Activated T-helper 17 cell treated with anti-CD3 and anti-CD28 coated beads, Interleukin-2, amount 50 U/mL, for 72 hours (primary cell): ENCODE results near the gene RNASE4. TPM values are rescaled to one million over a fixed set of nuclear protein-coding genes. Genes with fewer than 3 reads are reported as not detected.
A peak's percentile ranks its signal among the peaks of the same experiment; 100 is the strongest.
"Not testable (repeated sequence)": the region's sequence is repeated elsewhere in the genome, so short reads cannot be mapped to it uniquely, and the experiment has no call there.

Source experiments
- ATAC-seq: fragments of 150-1000 bp; cut with Tn5 transposase; replicated peaks from 2 replicates; pipeline ENCODE4 v1.10.0; 2021; ENCODE audit warnings: mild to moderate bottlenecking, moderate library complexity
- H3K27ac Mint-ChIP-seq: one replicate; pipeline ENCODE4 v1.8.0; 2022; ENCODE audit warnings: mixed read lengths
- H3K27me3 Mint-ChIP-seq: one replicate; pipeline ENCODE4 v1.8.0; 2022; ENCODE audit warnings: mixed read lengths
- H3K36me3 Mint-ChIP-seq: one replicate; pipeline ENCODE4 v1.8.0; 2022; ENCODE audit warnings: low read depth, mild to moderate bottlenecking, mixed read lengths
- H3K4me1 Mint-ChIP-seq: one replicate; pipeline ENCODE4 v1.8.0; 2022; ENCODE audit warnings: mixed read lengths
- H3K4me3 Mint-ChIP-seq: one replicate; pipeline ENCODE4 v1.8.0; 2022; ENCODE audit warnings: mild to moderate bottlenecking, mixed read lengths
- H3K9me3 Mint-ChIP-seq: one replicate; pipeline ENCODE4 v1.8.0; 2022; ENCODE audit warnings: mixed read lengths
- total RNA-seq, 2 donors: library from RNA; stranded (reverse); gene quantifications; one replicate each; pipeline ENCODE4 v1.2.3, GENCODE V29; 2022

RNASE4 gene
- total RNA-seq, 2 donors from 2014 or later, result 1.0 to 6.1 TPM

GRCh38 chr14:20732979-20733635 lies 48.7 kb downstream of the RNASE4 start:
- Mint-ChIP-seq H3K36me3 (no peaks in the 10 kb centered on the region), H3K27ac (no peak overlapping the region), H3K27me3 (peaks cover 4% of the 10 kb centered on the region), H3K4me1 (no peaks in the 10 kb centered on the region), H3K9me3 (no peaks in the 10 kb centered on the region), H3K4me3 (no peak overlapping the region)
- ATAC-seq, result no peak

- H3K4me1 Mint-ChIP-seq, result no peaks in the 10 kb centered on the region
- no peak for ATAC-seq
- peaks cover 6% of the 10 kb centered on the region for H3K27me3 Mint-ChIP-seq
- H3K27ac Mint-ChIP-seq, result no peak overlapping the region
- H3K9me3 Mint-ChIP-seq, result no peaks in the 10 kb centered on the region
- no peak overlapping the region for H3K4me3 Mint-ChIP-seq
- H3K36me3 Mint-ChIP-seq, result no peaks in the 10 kb centered on the region
Measured at GRCh38 chr14:20733684-20734429, 49.5 kb downstream of the RNASE4 start.

- Mint-ChIP-seq H3K9me3 (no peaks in the 10 kb centered on the region), H3K27me3 (peaks cover 6% of the 10 kb centered on the region), H3K4me1 (no peaks in the 10 kb centered on the region), H3K4me3 (no peak overlapping the region), H3K27ac (no peak overlapping the region), H3K36me3 (no peaks in the 10 kb centered on the region)
- ATAC-seq, result no peak
Measured at GRCh38 chr14:20734430-20734806, 50.1 kb downstream of the RNASE4 start.

- not testable (repeated sequence) for H3K36me3 Mint-ChIP-seq, H3K27ac Mint-ChIP-seq
Measured at GRCh38 chr14:20738292-20738691, 53.9 kb downstream of the RNASE4 start.

GRCh38 chr14:20742132-20742531 lies 57.8 kb downstream of the RNASE4 start:
- Mint-ChIP-seq H3K9me3 (no peaks in the 10 kb centered on the region), H3K4me3 (no peak overlapping the region), H3K27ac (no peak overlapping the region), H3K27me3 (peaks cover 13% of the 10 kb centered on the region), H3K4me1 (no peaks in the 10 kb centered on the region), H3K36me3 (no peaks in the 10 kb centered on the region)
- no peak for ATAC-seq

More at GRCh38 chr14:20738292-20738691, 53.9 kb downstream of the RNASE4 start:
- H3K9me3 Mint-ChIP-seq, H3K4me3 Mint-ChIP-seq, H3K4me1 Mint-ChIP-seq, ATAC-seq, H3K27me3 Mint-ChIP-seq: not testable (repeated sequence)

- Mint-ChIP-seq H3K4me3 (no peak overlapping the region), H3K9me3 (no peaks in the 10 kb centered on the region)
- ATAC-seq, result no peak
Measured at GRCh38 chr14:20743556-20743955, 59.2 kb downstream of the RNASE4 start.

GRCh38 chr14:20745571-20746358 lies 61.4 kb downstream of the RNASE4 start, which contains the start of gene EDDM3A:
Gene EDDM3A (plus strand): TSS chr14:20745887. CDS start chr14:20747581, 1,694 bp downstream.
- H3K36me3 Mint-ChIP-seq, result no peaks in the 10 kb centered on the region
- peaks cover 18% of the 10 kb centered on the region for H3K27me3 Mint-ChIP-seq
- no peak within 1 kb of the TSS for H3K27ac Mint-ChIP-seq
- no peaks in the 10 kb centered on the region for H3K9me3 Mint-ChIP-seq
- H3K4me3 Mint-ChIP-seq, result no peak within 1 kb of the TSS
- ATAC-seq, result no peak
- no peaks in the 10 kb centered on the region for H3K4me1 Mint-ChIP-seq

More at GRCh38 chr14:20743556-20743955, 59.2 kb downstream of the RNASE4 start:
- Mint-ChIP-seq H3K27me3 (peaks cover 21% of the 10 kb centered on the region), H3K36me3 (no peaks in the 10 kb centered on the region), H3K27ac (no peak overlapping the region), H3K4me1 (no peaks in the 10 kb centered on the region)

GRCh38 chr14:20746566-20746965 lies 62.2 kb downstream of the RNASE4 start:
- no peak overlapping the region for H3K4me3 Mint-ChIP-seq
- no peaks in the 10 kb centered on the region for H3K4me1 Mint-ChIP-seq
- no peak overlapping the region for H3K27ac Mint-ChIP-seq
- H3K9me3 Mint-ChIP-seq, result peaks cover under 1% of the 10 kb centered on the region
- H3K36me3 Mint-ChIP-seq, result no peaks in the 10 kb centered on the region
- ATAC-seq, result no peak
- H3K27me3 Mint-ChIP-seq, result peaks cover 18% of the 10 kb centered on the region

GRCh38 chr14:20748439-20748838 lies 64.1 kb downstream of the RNASE4 start:
- H3K27ac Mint-ChIP-seq, result no peak overlapping the region

GRCh38 chr14:20750194-20750593 lies 65.8 kb downstream of the RNASE4 start:
- no peaks in the 10 kb centered on the region for H3K36me3 Mint-ChIP-seq
- H3K27ac Mint-ChIP-seq, result no peak overlapping the region
- no peak overlapping the region for H3K4me3 Mint-ChIP-seq
- peak; percentile 38 for ATAC-seq
- no peaks in the 10 kb centered on the region for H3K4me1 Mint-ChIP-seq
- peaks cover 22% of the 10 kb centered on the region for H3K27me3 Mint-ChIP-seq
- peaks cover 7% of the 10 kb centered on the region for H3K9me3 Mint-ChIP-seq

More at GRCh38 chr14:20748439-20748838, 64.1 kb downstream of the RNASE4 start:
- Mint-ChIP-seq H3K27me3 (peaks cover 21% of the 10 kb centered on the region), H3K4me3 (no peak overlapping the region), H3K36me3 (no peaks in the 10 kb centered on the region), H3K9me3 (peaks cover 7% of the 10 kb centered on the region), H3K4me1 (no peaks in the 10 kb centered on the region)
- no peak for ATAC-seq

Other genes with a start within 250 kb of the RNASE4 start
- gene KLHL33, start 248.4 kb upstream of the RNASE4 start, total RNA-seq, result under 1 TPM; 0.04 to 0.11 TPM
- 10 to 100 TPM; 40.5 to 42.3 TPM for gene OSGEP, start 229.7 kb upstream of the RNASE4 start, total RNA-seq
- gene APEX1, start 229.3 kb upstream of the RNASE4 start, total RNA-seq, result 100 to 1,000 TPM; 151 to 224 TPM
- gene PIP4P1, start 223.1 kb upstream of the RNASE4 start, total RNA-seq, result 10 to 100 TPM; 23.1 to 27.4 TPM
- 100 to 1,000 TPM; 135 to 231 TPM for gene PNP, start 215.2 kb upstream of the RNASE4 start, total RNA-seq
- gene RNASE10, start 179.0 kb upstream of the RNASE4 start, total RNA-seq, result under 1 TPM in 1 of 2 donors, not detected in 1; 0.45 TPM
- gene RNASE9, start 123.5 kb upstream of the RNASE4 start, total RNA-seq, result not detected
- gene RNASE11, start 96.6 kb upstream of the RNASE4 start, total RNA-seq, result not detected
- gene RNASE12, start 93.2 kb upstream of the RNASE4 start, total RNA-seq, result not detected
- not detected for gene OR6S1, start 42.9 kb upstream of the RNASE4 start, total RNA-seq
- gene ANG, start 4.2 kb downstream of the RNASE4 start, total RNA-seq, result 10 to 100 TPM in 1 of 2 donors, 1 to 10 TPM in 1; 3.6 to 11.1 TPM
- not detected for gene EDDM3A, start 61.3 kb downstream of the RNASE4 start, total RNA-seq
- not detected for gene EDDM3B, start 83.8 kb downstream of the RNASE4 start, total RNA-seq
- 1 to 10 TPM; 2.2 to 5.6 TPM for gene RNASE6, start 96.7 kb downstream of the RNASE4 start, total RNA-seq
- gene RNASE1, start 118.3 kb downstream of the RNASE4 start, total RNA-seq, result under 1 TPM in 1 of 2 donors, not detected in 1; 0.56 TPM
- gene RNASE3, start 206.8 kb downstream of the RNASE4 start, total RNA-seq, result not detected